ENCODE results near the gene FOXD4L6.
"Not testable (repeated sequence)": the region's sequence is repeated elsewhere in the genome, so short reads cannot be mapped to it uniquely, and the experiment has no call there.

GRCh38 chr9:41090922-41091321 is 37.6 kb downstream of the FOXD4L6 start:
- TF ChIP-seq CTCF (IDR thresholded peaks at IDR 0.05); EZH2 (IDR thresholded peaks at IDR 0.05; ENCODE audit: borderline replicate concordance, insufficient read depth, low read depth, low read length, poor library complexity, severe bottlenecking): not testable (repeated sequence)

Measured in B cell (primary cell).